Gastrocnemius medialis (tissue), 4 donors: ENCODE data around the gene NUDT4.

Source experiments
- CTCF ChIP-seq, 5 experiments: fragments of 450-650 bp in 3 of 5; fragments of 200-600 bp in 2 of 5; sonication (generic) in 2 of 5; IDR thresholded peaks in 4 of 5; conservative IDR thresholded peaks in 1 of 5; 1 replicate in 4 of 5; 2 replicates in 1 of 5; pipeline ENCODE4 v1.5.1; 2016 to 2019; ENCODE audit warnings: antibody characterized with exemption in 5 of 5, mild to moderate bottlenecking in 3 of 5, moderate library complexity in 3 of 5
- POLR2A ChIP-seq, 2 donors: fragments of 450-650 bp; IDR thresholded peaks; one replicate each; pipeline ENCODE4 v1.6.1; 2017; ENCODE audit warnings: antibody characterized with exemption in 2 of 2, mild to moderate bottlenecking in 2 of 2, moderate library complexity in 2 of 2

GRCh38 chr12:93407054-93407962 lies 29.6 kb downstream of the NUDT4 start:
- TF ChIP-seq CTCF (IDR thresholded peaks at IDR 0.05 in 4 of 5, conservative IDR thresholded peaks at IDR 0.05 in 1 of 5) (no peak), POLR2A (IDR thresholded peaks at IDR 0.05) (no peak)
